Glutamatergic neuron (in vitro differentiated cells): ENCODE data around the gene SYTL1. TPM values are rescaled to one million over a fixed set of nuclear protein-coding genes. Genes with fewer than 3 reads are reported as not detected.
A peak's percentile ranks its signal among the peaks of the same experiment; 100 is the strongest.

Source experiments
- DNase-seq: peaks from one replicate; pipeline ENCODE4 v3.0.0; 2022
- H3K27ac Mint-ChIP-seq: one replicate; pipeline ENCODE4 v1.8.0; 2020; ENCODE audit warnings: mild to moderate bottlenecking, mixed read lengths, inconsistent platforms; ENCODE audit not compliant: unreplicated experiment
- H3K27me3 Mint-ChIP-seq: one replicate; pipeline ENCODE4 v1.8.0; 2020; ENCODE audit warnings: mild to moderate bottlenecking, moderate library complexity, mixed read lengths, inconsistent platforms; ENCODE audit not compliant: unreplicated experiment
- H3K36me3 Mint-ChIP-seq: one replicate; pipeline ENCODE4 v1.8.0; 2020; ENCODE audit warnings: mild to moderate bottlenecking, mixed read lengths, inconsistent platforms; ENCODE audit not compliant: unreplicated experiment
- H3K4me1 Mint-ChIP-seq: one replicate; pipeline ENCODE4 v1.8.0; 2020; ENCODE audit warnings: mild to moderate bottlenecking, low read depth, mixed read lengths, inconsistent platforms; ENCODE audit not compliant: unreplicated experiment
- H3K4me3 Mint-ChIP-seq: one replicate; pipeline ENCODE4 v1.8.0; 2020; ENCODE audit warnings: mild to moderate bottlenecking, mixed read lengths, inconsistent platforms; ENCODE audit not compliant: unreplicated experiment
- H3K9me3 Mint-ChIP-seq: one replicate; pipeline ENCODE4 v1.8.0; 2020; ENCODE audit warnings: mild to moderate bottlenecking, moderate library complexity, mixed read lengths, inconsistent platforms; ENCODE audit not compliant: unreplicated experiment
- CTCF ChIP-seq: fragments of 200-600 bp; sonication (generic); IDR thresholded peaks from one replicate; pipeline ENCODE4 v1.5.0; 2021; ENCODE audit not compliant: partially characterized antibody, unreplicated experiment
- total RNA-seq: library from RNA; stranded (reverse); fragmentation: NEBNext Ultra II Directional; extraction: Animal tissue kit (Norgen Biotek cat#: 25700); gene quantifications from one replicate; pipeline ENCODE4 v1.2.1, GENCODE V29; 2021; ENCODE audit not compliant: unreplicated experiment

The SYTL1 gene
- total RNA-seq, 1 donor from 2014 or later, result 3.2 TPM

DNA sequence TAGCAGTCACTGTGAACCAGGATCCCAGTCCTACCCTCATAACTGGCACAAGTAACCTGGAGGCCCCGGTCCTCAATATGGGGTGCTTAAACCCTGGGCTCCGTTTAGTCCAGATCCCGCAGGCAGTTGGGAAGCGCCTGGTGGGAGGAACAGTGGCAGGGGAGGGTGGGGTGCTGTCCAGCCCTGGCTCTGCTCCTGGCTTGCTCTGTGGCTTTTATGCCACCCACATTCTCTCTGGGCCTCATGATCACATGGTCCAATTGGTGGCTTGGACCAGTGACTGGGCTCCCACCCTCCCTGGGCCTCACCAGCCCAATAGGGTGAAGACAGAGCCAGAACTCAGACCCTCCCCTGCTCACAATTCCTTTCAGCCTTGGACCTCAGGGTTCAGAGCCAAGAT, 38.4 kb downstream of the SYTL1 start:
- Mint-ChIP-seq H3K27ac (no peak overlapping the region), H3K36me3 (no peaks in the 10 kb centered on the region), H3K27me3 (peaks cover 10% of the 10 kb centered on the region), H3K9me3 (peaks cover 3% of the 10 kb centered on the region), H3K4me1 (peaks cover 4% of the 10 kb centered on the region), H3K4me3 (no peak overlapping the region)
- TF ChIP-seq CTCF, result no peak
- no peak for DNase-seq

DNA sequence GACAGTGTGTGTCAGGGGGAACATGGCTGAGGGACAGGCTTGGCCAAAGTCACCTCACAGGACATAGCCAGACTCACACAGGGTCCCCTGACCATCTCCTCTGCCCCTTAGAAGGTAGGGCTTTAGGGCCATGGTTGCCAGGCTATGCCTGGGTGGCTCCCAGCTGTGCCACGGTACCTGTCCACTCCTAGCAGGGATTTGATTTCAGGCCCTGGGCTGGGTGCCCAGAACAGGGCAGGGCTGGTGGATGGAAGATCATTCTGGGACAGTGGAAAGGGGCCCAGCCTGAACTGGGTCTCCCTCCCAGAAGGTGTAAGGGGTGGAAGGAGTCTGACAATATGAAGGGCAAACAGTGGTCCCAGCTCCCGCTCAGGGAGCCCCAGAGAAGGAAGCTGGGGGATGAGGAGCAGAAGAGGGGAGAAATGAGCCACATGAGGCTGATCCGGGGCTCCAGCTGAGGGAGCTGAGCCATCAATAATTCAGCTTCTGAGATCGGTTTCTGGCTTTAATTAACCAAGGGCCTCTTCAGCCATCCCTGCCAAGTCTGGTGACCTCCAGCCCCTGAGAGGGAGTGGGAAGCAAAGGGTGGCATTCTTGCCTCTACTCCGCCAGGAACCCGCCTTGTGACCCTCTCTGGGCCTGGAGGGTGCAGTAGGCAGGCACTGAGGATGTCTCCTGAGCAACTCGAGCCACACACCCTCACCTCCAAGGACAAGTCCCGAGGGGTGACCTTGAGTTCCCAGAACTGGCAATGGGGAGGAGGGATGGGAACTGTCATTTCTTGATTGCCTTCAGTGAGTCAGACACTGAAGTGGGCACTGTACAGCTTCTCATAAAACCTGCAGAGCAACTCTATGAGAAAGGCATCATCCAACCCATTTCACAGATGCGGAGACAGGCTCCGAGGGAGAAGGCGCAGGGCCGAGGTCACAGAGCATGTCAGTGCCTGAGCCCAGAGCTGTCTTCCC, 39.2 kb downstream of the SYTL1 start:
- DNase-seq, result no peak
- peaks cover 10% of the 10 kb centered on the region for H3K27me3 Mint-ChIP-seq

DNA sequence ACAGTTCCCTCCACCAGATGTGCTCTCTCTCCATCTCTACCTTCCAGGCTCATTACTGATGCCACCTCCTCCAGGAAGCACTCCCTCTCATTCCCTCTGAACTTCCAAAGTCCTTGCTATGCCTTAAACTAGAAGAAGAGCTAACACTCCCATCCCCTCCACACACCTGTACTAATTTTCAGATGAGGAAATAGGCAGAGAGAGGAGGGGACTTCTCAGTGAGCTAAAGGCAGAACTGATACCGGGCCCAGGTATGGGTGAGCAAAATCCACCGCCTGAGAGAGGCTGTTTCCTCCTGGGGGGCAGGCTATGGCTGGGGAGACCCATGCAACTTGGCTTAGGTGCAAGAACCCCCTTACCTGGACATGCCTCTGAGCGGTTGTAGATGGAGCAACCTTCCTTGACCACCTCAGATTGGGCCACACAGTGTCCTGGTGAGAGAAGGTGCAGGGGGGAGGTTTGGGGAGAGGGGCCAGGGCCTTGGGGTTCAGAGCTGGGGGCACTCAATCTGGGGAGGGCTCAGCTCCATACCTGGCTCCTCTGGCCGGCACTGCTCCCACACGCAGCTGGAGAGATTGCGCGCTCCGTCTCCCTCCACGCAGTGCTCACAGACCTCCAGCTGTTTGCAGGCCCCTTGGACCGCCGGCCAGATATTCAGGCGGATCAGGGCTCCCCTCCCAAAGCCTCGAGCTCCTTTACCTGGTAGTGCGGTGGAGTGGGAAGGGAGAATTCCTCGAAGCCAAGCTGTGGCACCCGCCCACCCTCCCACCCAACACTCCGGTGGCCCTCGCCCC, 40.3 kb downstream of the SYTL1 start:
- Mint-ChIP-seq H3K4me3 (no peak overlapping the region), H3K27ac (no peak overlapping the region), H3K9me3 (peaks cover 4% of the 10 kb centered on the region), H3K27me3 (peaks cover 13% of the 10 kb centered on the region), H3K36me3 (no peaks in the 10 kb centered on the region), H3K4me1 (peaks cover 3% of the 10 kb centered on the region)
- no peak for TF ChIP-seq CTCF
- no peak for DNase-seq

More for the DNA sequence above, 39.2 kb downstream of the SYTL1 start:
- no peak for TF ChIP-seq CTCF
- H3K4me1 Mint-ChIP-seq, result peaks cover 4% of the 10 kb centered on the region
- H3K27ac Mint-ChIP-seq, result no peak overlapping the region
- H3K4me3 Mint-ChIP-seq, result no peak overlapping the region
- H3K9me3 Mint-ChIP-seq, result peaks cover 4% of the 10 kb centered on the region
- no peaks in the 10 kb centered on the region for H3K36me3 Mint-ChIP-seq

GRCh38 chr1:27383039-27383605, 41.3 kb downstream of the SYTL1 start, which contains the start of gene CD164L2:
CD164L2 (minus strand) TSS chr1:27383333; CDS start chr1:27383239, 94 bp downstream.
- peaks cover 13% of the 10 kb centered on the region for H3K27me3 Mint-ChIP-seq
- DNase-seq, result peak; percentile 58
- no peak for TF ChIP-seq CTCF
- H3K9me3 Mint-ChIP-seq, result peaks cover 1% of the 10 kb centered on the region
- H3K36me3 Mint-ChIP-seq, result no peaks in the 10 kb centered on the region
- H3K4me1 Mint-ChIP-seq, result no peaks in the 10 kb centered on the region
- H3K4me3 Mint-ChIP-seq, result no peak within 1 kb of the TSS
- no peak within 1 kb of the TSS for H3K27ac Mint-ChIP-seq
